Measurements from ENCODE around the gene CR1L. TPM values are rescaled to one million over a fixed set of nuclear protein-coding genes. Genes with fewer than 3 reads are reported as not detected.

Gene CR1L
- total and polyA plus RNA-seq, 2 donors (not counting 3 experiments of a cell fraction or from before 2014, with no cell fraction given): not detected

DNA sequence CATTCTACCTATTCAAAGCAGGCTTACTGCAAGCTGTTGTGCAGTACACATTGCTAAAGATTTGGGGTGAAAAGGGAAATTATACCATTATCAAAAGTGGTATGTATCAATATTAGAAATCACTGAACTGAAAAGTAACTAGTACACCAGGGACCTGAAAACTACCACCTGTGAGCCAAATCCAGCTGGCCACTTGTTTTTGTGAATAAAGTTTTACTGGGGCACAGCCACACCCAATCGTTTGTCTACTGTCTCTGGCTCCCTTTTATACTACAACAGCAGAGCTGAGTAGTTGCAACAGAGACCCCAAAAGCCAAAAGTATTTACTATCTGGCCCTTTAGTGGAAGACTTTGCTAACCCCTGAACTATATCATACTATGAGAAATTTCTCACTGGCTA lies 13.8 kb upstream of the CR1L start:
- no peak for DNase-seq (ENCODE audit: low read depth, low spot score)
- H3K4me1 ChIP-seq (ENCODE audit: control insufficient read depth, extremely low read depth, insufficient read depth, low read length): peaks cover 6% of the 10 kb centered on the region
- H3K9me1 ChIP-seq (replicated peaks; ENCODE audit: control insufficient read depth, extremely low read depth, insufficient read depth, low read length): no peaks in the 10 kb centered on the region
- H3K79me2 ChIP-seq (ENCODE audit: control insufficient read depth, insufficient read depth, low read length): no peaks in the 10 kb centered on the region
- POLR2A ChIA-PET: no interaction called here
- H3K36me3 ChIP-seq (ENCODE audit: control insufficient read depth in 2 of 2, extremely low read depth in 1 of 2, insufficient read depth in 2 of 2, low read length in 2 of 2): no peaks in the 10 kb centered on the region
- no peaks in the 10 kb centered on the region for H3K27me3 ChIP-seq (ENCODE audit: control insufficient read depth in 2 of 2, insufficient read depth in 2 of 2, low read length in 2 of 2)
- no peak overlapping the region for H2AFZ ChIP-seq (ENCODE audit: low read depth, low read length)
- no peak for FAIRE-seq
- no peak overlapping the region for H3K4me3 ChIP-seq (replicated peaks in 1 of 3; ENCODE audit: insufficient read depth in 1 of 3, low read depth in 1 of 3, low read length in 3 of 3)
- dilution Hi-C loops (cut with MboI; ENCODE audit: extremely low pct_ligation_motif_present, low sequenced_read_pairs) (no loop called here), intact Hi-C loops (cut with micrococcal nuclease) (no loop called here)
- H3K27ac ChIP-seq (ENCODE audit: insufficient read depth, low read depth, low read length): no peak overlapping the region
- H3K4me2 ChIP-seq (ENCODE audit: insufficient read depth, low read length): no peak overlapping the region
- no peak overlapping the region for H3K9ac ChIP-seq (replicated peaks; ENCODE audit: extremely low read depth, insufficient read depth, low read length)
- no peaks in the 10 kb centered on the region for H4K20me1 ChIP-seq (replicated peaks; ENCODE audit: control insufficient read depth, extremely low read depth, insufficient read depth, low read length)
- TF ChIP-seq GATA2 (IDR thresholded peaks at IDR 0.05; ENCODE audit: insufficient read depth, insufficient read length, low read depth, low read length) (no peak), POLR2A (IDR thresholded peaks at IDR 0.05; ENCODE audit: low read depth, low read length) (no peak), MYC (IDR thresholded peaks at IDR 0.05; ENCODE audit: low read depth, low read length) (no peak), JUN (IDR thresholded peaks at IDR 0.05; ENCODE audit: borderline replicate concordance, insufficient read depth, insufficient read length, low read depth) (no peak), CTCF (IDR thresholded peaks at IDR 0.05; ENCODE audit: extremely low read depth in 1 of 2, insufficient read depth in 1 of 2, low read depth in 1 of 2, low read length in 2 of 2) (no peak), EZH2 (IDR thresholded peaks at IDR 0.05; ENCODE audit: borderline replicate concordance, low read depth, low read length, severe bottlenecking) (no peak), FOS (IDR thresholded peaks at IDR 0.05; ENCODE audit: borderline replicate concordance, insufficient read depth, low read length) (no peak), POLR2AphosphoS5 (IDR thresholded peaks at IDR 0.05; ENCODE audit: insufficient read depth, low read depth, low read length) (no peak)
- TF ChIP-seq, protein P1, sequence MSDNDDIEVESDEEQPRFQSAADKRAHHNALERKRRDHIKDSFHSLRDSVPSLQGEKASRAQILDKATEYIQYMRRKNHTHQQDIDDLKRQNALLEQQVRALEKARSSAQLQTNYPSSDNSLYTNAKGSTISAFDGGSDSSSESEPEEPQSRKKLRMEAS (IDR thresholded peaks at IDR 0.05; ENCODE audit: insufficient read depth, insufficient read length): no peak
- no peaks in the 10 kb centered on the region for H3K9me3 ChIP-seq (replicated peaks; ENCODE audit: control insufficient read depth, insufficient read depth, low read length)
- no TSS peak for BruUV-seq (replicated peaks)
- CTCF ChIA-PET: interaction anchor here (3.3 kb wide), 1 partner anchor 11 kb away, joined by 19 read pairs; no protein-coding TSS in a partner anchor

Data from endothelial cell of umbilical vein (primary cell).